ENCODE results near the gene PARP16.

GRCh38 chr15:65318870-65319356, 32.2 kb upstream of the PARP16 start:
- TF ChIP-seq EZH2 (IDR thresholded peaks at IDR 0.05) (no peak), POLR2AphosphoS5 (IDR thresholded peaks at IDR 0.05; ENCODE audit: borderline replicate concordance, low read depth, low read length) (no peak), FOXP2 (optimal IDR thresholded peaks at IDR 0.05; ENCODE audit: control extremely low read depth, extremely low read length, insufficient read depth) (no peak)
